Endothelial cell of umbilical vein (primary cell): ENCODE measurements around the gene CD247. TPM values are rescaled to one million over a fixed set of nuclear protein-coding genes. Genes with fewer than 3 reads are reported as not detected.

Experiments used
- BruUV-seq: library from RNA; stranded (reverse); fragments of 400-500 nt; replicated peaks from 2 replicates; lab custom pipeline; 2021; lab: Mats Ljungman, UMichigan
- CTCF ChIA-PET: fragments of 300-600, 350-600 bp; sonication (Branson Sonifier 250); formaldehyde crosslinking; loops from one replicate; lab custom pipeline; 2021; ENCODE audit warnings: antibody characterized with exemption, inconsistent platforms; lab: Charles Lee
- POLR2A ChIA-PET: fragments of 300-600, 350-600 bp; sonication (Branson Sonifier 250); formaldehyde crosslinking; loops from one replicate; lab custom pipeline; 2021; ENCODE audit warnings: antibody characterized with exemption, inconsistent platforms; lab: Charles Lee
- DNase-seq: peaks from one replicate; pipeline ENCODE4 v3.0.0-alpha.2; 2011; ENCODE audit warnings: low read depth, low spot score
- FAIRE-seq: peaks from 2 replicates; lab custom pipeline; 2011; peaks lifted over from hg19 to GRCh38; lab: Jason Lieb, UNC
- H2AFZ ChIP-seq: 2 replicates; pipeline ENCODE4 v1.6.0; 2012; ENCODE audit warnings: low read depth, low read length, control low read depth, inconsistent platforms
- H3K27ac ChIP-seq: 2 replicates; pipeline ENCODE4 v1.5.1; 2011; ENCODE audit warnings: low read depth, mild to moderate bottlenecking, control low read depth, low read length, moderate library complexity; ENCODE audit not compliant: insufficient read depth
- H3K27me3 ChIP-seq, 2 experiments: 2 replicates each; pipeline versions ENCODE4 v1.6.0 to v1.6.1; 2011; ENCODE audit warnings: low read length in 2 of 2, mixed read lengths in 1 of 2; ENCODE audit not compliant: control insufficient read depth in 2 of 2, insufficient read depth in 2 of 2
- H3K36me3 ChIP-seq, 2 experiments: 2 replicates in 1 of 2; 3 replicates in 1 of 2; pipeline ENCODE4 v1.5.1; 2011; ENCODE audit warnings: low read length in 2 of 2, mild to moderate bottlenecking in 1 of 2, moderate library complexity in 1 of 2; ENCODE audit not compliant: control insufficient read depth in 2 of 2, insufficient read depth in 2 of 2; ENCODE audit errors: extremely low read depth in 1 of 2
- H3K4me1 ChIP-seq: 3 replicates; pipeline ENCODE4 v1.5.1; 2011; ENCODE audit warnings: mild to moderate bottlenecking, low read length; ENCODE audit not compliant: control insufficient read depth, insufficient read depth; ENCODE audit errors: extremely low read depth
- H3K4me2 ChIP-seq: 2 replicates; pipeline ENCODE4 v1.6.1; 2011; ENCODE audit warnings: low read length, control low read depth, mixed read lengths; ENCODE audit not compliant: insufficient read depth
- H3K4me3 ChIP-seq, 3 experiments: fragments of 200-600 bp in 1 of 3; sonication (generic), shearing (Covaris generic) in 1 of 3; replicated peaks in 1 of 3; 2 replicates each; pipeline ENCODE4 v1.5.1; 2011 to 2016; ENCODE audit warnings: control low read depth in 3 of 3, low read length in 3 of 3, mild to moderate bottlenecking in 2 of 3, inconsistent platforms in 1 of 3, low read depth in 1 of 3, moderate library complexity in 1 of 3; ENCODE audit not compliant: insufficient read depth in 1 of 3
- H3K79me2 ChIP-seq: 2 replicates; pipeline ENCODE4 v1.6.0; 2012; ENCODE audit warnings: low read length, inconsistent platforms; ENCODE audit not compliant: control insufficient read depth, insufficient read depth
- H3K9ac ChIP-seq: replicated peaks from 2 replicates; pipeline ENCODE3; 2011; ENCODE audit warnings: low read length, control low read depth; ENCODE audit not compliant: insufficient read depth; ENCODE audit errors: extremely low read depth
- H3K9me1 ChIP-seq: replicated peaks from 3 replicates; pipeline ENCODE4 v1.6.0; 2011; ENCODE audit warnings: mild to moderate bottlenecking, low read length; ENCODE audit not compliant: control insufficient read depth, insufficient read depth; ENCODE audit errors: extremely low read depth
- H3K9me3 ChIP-seq: replicated peaks from 2 replicates; pipeline ENCODE4 v1.5.1; 2012; ENCODE audit warnings: low read length, inconsistent platforms; ENCODE audit not compliant: control insufficient read depth, insufficient read depth
- H4K20me1 ChIP-seq: replicated peaks from 2 replicates; pipeline ENCODE3; 2011; ENCODE audit warnings: mild to moderate bottlenecking, low read length; ENCODE audit not compliant: control insufficient read depth, insufficient read depth; ENCODE audit errors: extremely low read depth
- CTCF ChIP-seq, 2 donors: IDR thresholded peaks; 1 replicate in 1 of 2; 2 replicates in 1 of 2; pipeline ENCODE4 v1.5.1; 2011; ENCODE audit warnings: low read length in 2 of 2, mild to moderate bottlenecking in 2 of 2, moderate library complexity in 2 of 2, control low read depth in 1 of 2, inconsistent platforms in 1 of 2, low read depth in 1 of 2; ENCODE audit not compliant: insufficient read depth in 1 of 2; ENCODE audit errors: extremely low read depth in 1 of 2
- EZH2 ChIP-seq: IDR thresholded peaks from 2 replicates; pipeline ENCODE4 v1.6.1; 2012; ENCODE audit warnings: borderline replicate concordance, low read depth, mild to moderate bottlenecking, moderate library complexity, low read length, inconsistent platforms; ENCODE audit not compliant: severe bottlenecking
- FOS ChIP-seq: IDR thresholded peaks from 2 replicates; pipeline ENCODE4 v1.6.1; 2011; ENCODE audit warnings: mild to moderate bottlenecking, low read length, moderate library complexity, borderline replicate concordance; ENCODE audit not compliant: insufficient read depth
- GATA2 ChIP-seq: IDR thresholded peaks from 2 replicates; pipeline ENCODE4 v1.7.0; 2011; ENCODE audit warnings: low read depth, mild to moderate bottlenecking, moderate library complexity, mixed read lengths, low read length; ENCODE audit not compliant: insufficient read length, insufficient read depth
- JUN ChIP-seq: IDR thresholded peaks from 2 replicates; pipeline ENCODE4 v1.6.1; 2011; ENCODE audit warnings: borderline replicate concordance, low read depth; ENCODE audit not compliant: insufficient read length, insufficient read depth
- MYC ChIP-seq: IDR thresholded peaks from one replicate; pipeline ENCODE4 v1.6.1; 2011; ENCODE audit warnings: mild to moderate bottlenecking, low read depth, low read length
- POLR2A ChIP-seq: IDR thresholded peaks from 2 replicates; pipeline ENCODE4 v1.6.1; 2012; ENCODE audit warnings: low read depth, mild to moderate bottlenecking, control low read depth, low read length
- POLR2AphosphoS5 ChIP-seq: IDR thresholded peaks from 2 replicates; pipeline ENCODE4 v1.6.1; 2012; ENCODE audit warnings: low read depth, mild to moderate bottlenecking, control low read depth, low read length, moderate library complexity; ENCODE audit not compliant: insufficient read depth
- dilution Hi-C: fragments of 300-500 bp; cut with MboI; formaldehyde crosslinking; loops from one replicate; pipeline ENCODE4 v1.15.0; 2019; ENCODE audit warnings: low sequenced_read_pairs; ENCODE audit not compliant: extremely low pct_ligation_motif_present
- intact Hi-C: fragments of 100-400 bp; cut with micrococcal nuclease; formaldehyde crosslinking; loops from one replicate; pipeline ENCODE4 v1.10.0; 2022
- polyA plus RNA-seq, 4 experiments: library from polyadenylated mRNA; depleted of rRNA in 3 of 4; stranded (reverse) in 3 of 4; unstranded in 1 of 4; fragments of >200 nt; gene quantifications; 2 replicates each; pipeline versions ENCODE4 v1.2.1 to v1.2.3, GENCODE V29; 2011 to 2012; ENCODE audit warnings: missing spikeins in 1 of 4
- total RNA-seq: library from RNA; stranded (reverse); gene quantifications from 2 replicates; pipeline ENCODE4 v1.2.3, GENCODE V29; 2021
- TF ChIP-seq, protein P1 (sequence below): IDR thresholded peaks from 2 replicates; pipeline ENCODE4 v1.6.1; 2011; ENCODE audit not compliant: insufficient read depth, insufficient read length

The CD247 gene
- total and polyA plus RNA-seq, 2 donors (not counting 3 experiments of a cell fraction or from before 2014, with no cell fraction given): not detected

DNA sequence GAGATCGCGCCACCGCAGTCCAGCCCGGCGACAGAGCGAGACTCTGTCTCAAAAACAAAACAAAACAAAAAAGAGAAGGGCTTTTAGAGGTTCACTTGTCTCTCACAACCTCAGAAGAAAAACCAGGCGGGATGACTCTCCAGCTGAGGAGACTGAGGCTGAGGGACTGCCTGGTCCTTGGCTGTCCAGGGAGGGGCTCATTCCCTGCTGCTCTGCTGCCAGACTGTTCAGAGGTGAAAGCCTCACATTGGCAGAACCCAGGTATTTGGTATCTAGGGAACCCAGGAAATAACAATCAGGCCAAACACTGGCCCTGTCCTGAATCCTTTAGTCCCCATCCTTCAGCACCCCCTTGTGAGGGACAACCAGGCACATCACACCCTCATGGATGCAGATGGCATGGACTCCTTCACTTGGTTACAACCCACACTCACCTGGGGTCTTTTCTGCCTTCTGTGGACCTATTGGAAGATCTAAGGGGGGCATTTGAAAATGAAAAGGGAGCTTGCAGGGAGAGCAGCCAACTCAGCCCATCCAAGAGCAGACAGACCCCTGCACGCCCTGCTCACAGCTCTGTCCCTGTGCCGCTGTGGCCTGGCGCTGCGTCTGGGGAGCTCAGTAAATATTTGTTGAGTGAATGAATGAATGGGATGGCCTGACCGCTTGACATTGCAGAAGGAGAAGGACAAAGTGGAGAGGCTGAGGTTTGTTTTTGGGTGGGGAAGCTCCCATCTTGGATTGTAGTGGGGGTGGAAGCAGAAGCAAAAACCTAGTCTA lies 33.4 kb downstream of the CD247 start:
- H3K27me3 ChIP-seq: no peaks in the 10 kb centered on the region
- H3K9me3 ChIP-seq: no peaks in the 10 kb centered on the region
- BruUV-seq: no TSS peak
- ChIA-PET CTCF (interaction anchor here (0.6 kb wide), 1 partner anchor 353 kb away, joined by 3 read pairs; no protein-coding TSS in a partner anchor), POLR2A (no interaction called here)
- H3K9me1 ChIP-seq: no peaks in the 10 kb centered on the region
- H2AFZ ChIP-seq: no peak overlapping the region
- no peak for TF ChIP-seq POLR2A
- no peak for TF ChIP-seq CTCF (IDR thresholded peaks at IDR 0.05; ENCODE audit: extremely low read depth in 1 of 2, insufficient read depth in 1 of 2, low read depth in 1 of 2, low read length in 2 of 2)
- no peak for TF ChIP-seq EZH2
- TF ChIP-seq POLR2AphosphoS5: no peak
- TF ChIP-seq MYC: no peak
- no peak for TF ChIP-seq FOS
- no peak for TF ChIP-seq JUN
- TF ChIP-seq, protein P1, sequence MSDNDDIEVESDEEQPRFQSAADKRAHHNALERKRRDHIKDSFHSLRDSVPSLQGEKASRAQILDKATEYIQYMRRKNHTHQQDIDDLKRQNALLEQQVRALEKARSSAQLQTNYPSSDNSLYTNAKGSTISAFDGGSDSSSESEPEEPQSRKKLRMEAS: no peak
- no peak for TF ChIP-seq GATA2
- H3K79me2 ChIP-seq: no peaks in the 10 kb centered on the region
- H3K9ac ChIP-seq: no peak overlapping the region
- no peaks in the 10 kb centered on the region for H3K36me3 ChIP-seq
- H4K20me1 ChIP-seq: no peaks in the 10 kb centered on the region
- no peak overlapping the region for H3K4me3 ChIP-seq
- intact Hi-C loops (no loop called here), dilution Hi-C loops (no loop called here)
- DNase-seq (no peak), FAIRE-seq (no peak)
- H3K4me1 ChIP-seq: no peaks in the 10 kb centered on the region
- H3K4me2 ChIP-seq: no peak overlapping the region
- H3K27ac ChIP-seq: no peak overlapping the region
